Erythroblast (primary cell): ENCODE data around the gene GLRX3.

Source experiments
- GATA1 ChIP-seq: IDR thresholded peaks from 2 replicates; pipeline ENCODE4 v1.6.1; 2011; ENCODE audit warnings: low read depth, mild to moderate bottlenecking, control low read depth, low read length, moderate library complexity
- POLR2A ChIP-seq: IDR thresholded peaks from 2 replicates; pipeline ENCODE4 v1.6.1; 2011; ENCODE audit warnings: mild to moderate bottlenecking, low read length

- no peak for TF ChIP-seq POLR2A
- no peak for TF ChIP-seq GATA1
Measured at GRCh38 chr10:130099344-130099743, 36.8 kb upstream of the GLRX3 start.
